Testis (tissue), 3 donors: ENCODE measurements around the gene PPP1R3D. TPM values are rescaled to one million over a fixed set of nuclear protein-coding genes. Genes with fewer than 3 reads are reported as not detected.

Experiments
- DNase-seq: peaks from one replicate; pipeline ENCODE4 v3.0.0-alpha.2; 2019
- H3K27ac ChIP-seq, 2 donors: fragments of 200-600 bp; sonication (generic); one replicate each; pipeline ENCODE4 v1.5.1; 2019
- H3K27me3 ChIP-seq: fragments of 200-600 bp; sonication (generic); one replicate; pipeline ENCODE4 v1.5.1; 2019
- H3K36me3 ChIP-seq: fragments of 200-600 bp; sonication (generic); one replicate; pipeline ENCODE4 v1.5.1; 2017; ENCODE audit warnings: low read depth; ENCODE audit errors: missing control alignments
- H3K4me1 ChIP-seq: fragments of 200-600 bp; sonication (generic); one replicate; pipeline ENCODE4 v1.5.1; 2019
- H3K4me3 ChIP-seq, 2 donors: fragments of 200-600 bp; sonication (generic); one replicate each; pipeline ENCODE4 v1.5.1; 2017 to 2019
- H3K9me3 ChIP-seq: fragments of 200-600 bp; sonication (generic); one replicate; pipeline ENCODE4 v1.5.1; 2017
- CTCF ChIP-seq, 3 experiments: fragments of 450-650 bp in 2 of 3; fragments of 200-600 bp in 1 of 3; sonication (generic) in 1 of 3; IDR thresholded peaks; one replicate each; pipeline ENCODE4 v1.5.1; 2016 to 2019; ENCODE audit warnings: antibody characterized with exemption in 3 of 3, mild to moderate bottlenecking in 2 of 3, moderate library complexity in 1 of 3
- POLR2A ChIP-seq: fragments of 450-650 bp; IDR thresholded peaks from one replicate; pipeline ENCODE4 v1.6.1; 2017; ENCODE audit warnings: antibody characterized with exemption, mild to moderate bottlenecking, moderate library complexity
- WGBS, 2 donors: methylation state at CpG; one replicate each; pipeline ENCODE4 v1.1.5; 2018; 5-methylcytosine and 5-hydroxymethylcytosine counted together
- intact Hi-C: fragments of 100-400 bp; cut with DNase I; formaldehyde crosslinking; loops from one replicate; pipeline ENCODE4 v1.15.1; 2023; ENCODE audit warnings: low total_unique reads
- polyA plus RNA-seq: library from polyadenylated mRNA; stranded (reverse); fragments of 350-450 nt; fragmentation: Illumina TruSeq; extraction: RNeasy Lipid Tissue Mini Kit (QIAGEN cat#74804); gene quantifications from one replicate; pipeline ENCODE4 v1.2.3, GENCODE V29; 2014; ENCODE audit warnings: low read depth, low replicate concordance; ENCODE audit not compliant: insufficient read depth
- total RNA-seq, 2 donors: library from RNA; depleted of rRNA; stranded (reverse); fragments of >200 nt; gene quantifications; one replicate each; pipeline ENCODE4 v1.2.3, GENCODE V29; 2016

Gene PPP1R3D
- total and polyA plus RNA-seq, 3 donors from 2014 or later, result 4.7 to 9.4 (median 8.2) TPM

GRCh38 chr20:59972037-59972801 is 32.1 kb upstream of the PPP1R3D start:
- TF ChIP-seq CTCF (IDR thresholded peaks at IDR 0.05), result no peak
- no peak for TF ChIP-seq POLR2A
- Histone ChIP-seq H3K4me3 (no peak overlapping the region), H3K36me3 (no peaks in the 10 kb centered on the region), H3K4me1 (no peaks in the 10 kb centered on the region), H3K27me3 (no peaks in the 10 kb centered on the region), H3K27ac (no peak overlapping the region), H3K9me3 (no peaks in the 10 kb centered on the region)
- WGBS, 2 donors, result 91 to 92% methylated on average over 12 of the region's 12 CpGs
- intact Hi-C loops, result no loop called here
- no peak for DNase-seq

- WGBS, 2 donors, result 88 to 91% methylated on average over 1 of the region's 1 CpG
- TF ChIP-seq CTCF (IDR thresholded peaks at IDR 0.05), result no peak
- no peak for TF ChIP-seq POLR2A
- no peak for DNase-seq
- Histone ChIP-seq H3K9me3 (no peaks in the 10 kb centered on the region), H3K27ac (no peak overlapping the region), H3K36me3 (no peaks in the 10 kb centered on the region), H3K4me1 (no peaks in the 10 kb centered on the region), H3K4me3 (no peak overlapping the region), H3K27me3 (no peaks in the 10 kb centered on the region)
- intact Hi-C loops, result no loop called here
These were observed 31.3 kb upstream of the PPP1R3D start for GRCh38 chr20:59971428-59971827.

- WGBS, 2 donors, result 77% methylated on average over 3 of the region's 3 CpGs
- Histone ChIP-seq H3K9me3 (no peaks in the 10 kb centered on the region), H3K27ac (no peak overlapping the region), H3K4me3 (no peak overlapping the region), H3K4me1 (no peaks in the 10 kb centered on the region), H3K36me3 (no peaks in the 10 kb centered on the region), H3K27me3 (no peaks in the 10 kb centered on the region)
- TF ChIP-seq CTCF (IDR thresholded peaks at IDR 0.05), result no peak
- intact Hi-C loops, result no loop called here
- no peak for DNase-seq
These were observed 26.3 kb upstream of the PPP1R3D start for GRCh38 chr20:59966428-59966827.

GRCh38 chr20:59962155-59962554 is 22.1 kb upstream of the PPP1R3D start:
- Histone ChIP-seq H3K36me3 (no peaks in the 10 kb centered on the region), H3K27ac (no peak overlapping the region), H3K9me3 (no peaks in the 10 kb centered on the region), H3K27me3 (no peaks in the 10 kb centered on the region), H3K4me3 (no peak overlapping the region), H3K4me1 (no peaks in the 10 kb centered on the region)
- TF ChIP-seq CTCF (IDR thresholded peaks at IDR 0.05), result no peak
- TF ChIP-seq POLR2A, result no peak
- DNase-seq, result no peak
- intact Hi-C loops, result no loop called here
- WGBS, 2 donors, result 81 to 88% methylated on average over 6 of the region's 6 CpGs

GRCh38 chr20:59961423-59961822 is 21.3 kb upstream of the PPP1R3D start:
- intact Hi-C loops, result no loop called here
- no peak overlapping the region for H3K27ac ChIP-seq

More at GRCh38 chr20:59961423-59961822, 21.3 kb upstream of the PPP1R3D start:
- no peak overlapping the region for H3K4me3 ChIP-seq
- 69 to 85% methylated on average over 2 of the region's 2 CpGs for WGBS, 2 donors
- DNase-seq, result no peak
- no peaks in the 10 kb centered on the region for H3K36me3 ChIP-seq
- no peaks in the 10 kb centered on the region for H3K4me1 ChIP-seq
- no peaks in the 10 kb centered on the region for H3K27me3 ChIP-seq
- no peaks in the 10 kb centered on the region for H3K9me3 ChIP-seq
- TF ChIP-seq POLR2A, result no peak
- no peak for TF ChIP-seq CTCF (IDR thresholded peaks at IDR 0.05)
